Astrocyte of the spinal cord (primary cell): Measurements from ENCODE around the gene GPR135.

Experiments
- DNase-seq: peaks from one replicate; pipeline ENCODE4 v3.0.0; 2011; ENCODE audit warnings: low read depth, low spot score
- H3K4me3 ChIP-seq: 2 replicates; pipeline ENCODE4 v1.5.1; 2011; ENCODE audit warnings: low read depth, mild to moderate bottlenecking, low read length, moderate library complexity
- CTCF ChIP-seq: IDR thresholded peaks from 2 replicates; pipeline ENCODE4 v1.5.1; 2012; ENCODE audit warnings: low read depth, mild to moderate bottlenecking, low read length, inconsistent platforms
- in situ Hi-C: cut with HindIII; loops from 2 replicates; pipeline ENCODE4 v1.10.0; 2017; ENCODE audit warnings: low sequenced_read_pairs

Gene GPR135

GRCh38 chr14:59465316-59466135 is at the start of gene GPR135:
Gene GPR135, minus strand, starts transcription at chr14:59465380. Its CDS starts 154 bp downstream, at chr14:59465226.
- H3K4me3 ChIP-seq = peak within 1 kb of the TSS; percentile 46
- DNase-seq = no peak
- in situ Hi-C loops = no loop called here
- TF ChIP-seq CTCF = no peak

- TF ChIP-seq CTCF = peak; percentile 78
- DNase-seq = no peak
- no peak overlapping the region for H3K4me3 ChIP-seq
- in situ Hi-C loops = no loop called here
Measured at GRCh38 chr14:59511916-59512575, 46.9 kb upstream of the GPR135 start.

- no peak overlapping the region for H3K4me3 ChIP-seq
- no peak for TF ChIP-seq CTCF
Measured at GRCh38 chr14:59510966-59511365, 45.8 kb upstream of the GPR135 start.

GRCh38 chr14:59510001-59510400 is 44.8 kb upstream of the GPR135 start:
- no peak for DNase-seq
- no peak overlapping the region for H3K4me3 ChIP-seq
- in situ Hi-C loops = no loop called here
- TF ChIP-seq CTCF = no peak

More at GRCh38 chr14:59510966-59511365, 45.8 kb upstream of the GPR135 start:
- DNase-seq = no peak
- in situ Hi-C loops = no loop called here

GRCh38 chr14:59509101-59509500 is 43.9 kb upstream of the GPR135 start:
- no peak for DNase-seq
- no peak overlapping the region for H3K4me3 ChIP-seq
- no peak for TF ChIP-seq CTCF
- in situ Hi-C loops = no loop called here

- in situ Hi-C loops = no loop called here
- H3K4me3 ChIP-seq = no peak overlapping the region
- TF ChIP-seq CTCF = no peak
- no peak for DNase-seq
Measured at GRCh38 chr14:59507752-59508103, 42.5 kb upstream of the GPR135 start.
